GM21528 (cell line): ENCODE measurements around the gene FAM227B.
"Not testable (repeated sequence)": the region's sequence is repeated elsewhere in the genome, so short reads cannot be mapped to it uniquely, and the experiment has no call there.

Experiments used
- ATAC-seq: cut with Tn5 transposase; IDR thresholded peaks from one replicate; pipeline ENCODE4 v1.9.1; 2021; ENCODE audit warnings: mild to moderate bottlenecking, moderate library complexity; ENCODE audit not compliant: unreplicated experiment, low FRiP score

FAM227B gene

GRCh38 chr15:49441356-49441755 lies 179.3 kb downstream of the FAM227B start:
- ATAC-seq, result no peak

- no peak for ATAC-seq
These were observed 180.8 kb downstream of the FAM227B start for GRCh38 chr15:49439678-49440395.

DNA sequence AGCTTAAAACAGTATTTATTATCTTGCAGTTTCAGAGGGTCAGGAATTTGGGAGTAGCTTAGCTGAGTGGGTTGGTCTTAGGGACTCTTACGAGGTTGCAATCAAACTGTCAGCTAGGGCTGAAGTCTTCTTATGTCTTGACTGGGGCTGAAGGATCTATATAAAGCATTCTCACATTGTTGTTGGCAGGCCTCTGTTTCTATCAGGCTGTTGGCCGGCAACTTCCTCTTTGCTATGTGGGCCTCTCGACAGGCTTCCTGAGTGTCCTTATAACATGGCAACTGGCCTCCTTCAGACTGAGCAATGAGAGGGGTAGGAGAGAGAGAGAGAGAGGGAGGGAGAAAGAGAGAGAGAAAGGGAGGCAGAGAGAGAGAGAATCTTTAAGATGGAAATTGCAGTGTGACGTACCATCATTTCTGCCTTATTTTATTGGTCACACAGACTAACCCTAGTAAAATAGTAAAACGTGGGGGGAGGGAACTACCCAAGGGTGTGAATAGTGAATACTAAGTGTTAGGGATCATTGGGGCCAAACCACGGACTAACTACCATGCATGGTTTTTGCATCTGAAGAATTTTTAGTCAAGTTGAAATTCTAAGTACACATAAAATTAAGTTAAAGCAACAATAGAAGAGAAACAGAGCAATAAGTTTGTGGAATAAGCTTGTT lies 181.5 kb downstream of the FAM227B start:
- no peak for ATAC-seq

DNA sequence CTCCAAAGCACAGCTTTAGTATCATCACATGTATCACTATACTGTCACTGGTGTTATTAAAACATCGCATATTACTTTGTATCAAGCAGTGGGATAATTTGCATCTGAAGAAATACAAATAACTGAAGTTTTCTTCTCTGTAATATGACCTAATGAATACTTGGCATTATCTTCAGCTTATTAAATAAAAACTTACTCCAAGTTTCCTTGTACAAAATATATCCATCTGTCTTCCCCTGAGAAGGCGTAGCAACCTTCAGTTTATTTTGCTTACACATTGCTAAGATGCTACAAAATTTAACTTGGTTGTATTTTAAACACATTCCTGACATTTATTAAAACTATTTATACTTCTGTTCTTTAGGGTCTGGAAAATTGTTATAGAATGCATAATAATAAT lies 183.9 kb downstream of the FAM227B start:
- no peak for ATAC-seq

- no peak for ATAC-seq
These were observed 185.4 kb downstream of the FAM227B start for GRCh38 chr15:49435174-49435573.

GRCh38 chr15:49430046-49430445 lies 190.6 kb downstream of the FAM227B start:
- no peak for ATAC-seq

DNA sequence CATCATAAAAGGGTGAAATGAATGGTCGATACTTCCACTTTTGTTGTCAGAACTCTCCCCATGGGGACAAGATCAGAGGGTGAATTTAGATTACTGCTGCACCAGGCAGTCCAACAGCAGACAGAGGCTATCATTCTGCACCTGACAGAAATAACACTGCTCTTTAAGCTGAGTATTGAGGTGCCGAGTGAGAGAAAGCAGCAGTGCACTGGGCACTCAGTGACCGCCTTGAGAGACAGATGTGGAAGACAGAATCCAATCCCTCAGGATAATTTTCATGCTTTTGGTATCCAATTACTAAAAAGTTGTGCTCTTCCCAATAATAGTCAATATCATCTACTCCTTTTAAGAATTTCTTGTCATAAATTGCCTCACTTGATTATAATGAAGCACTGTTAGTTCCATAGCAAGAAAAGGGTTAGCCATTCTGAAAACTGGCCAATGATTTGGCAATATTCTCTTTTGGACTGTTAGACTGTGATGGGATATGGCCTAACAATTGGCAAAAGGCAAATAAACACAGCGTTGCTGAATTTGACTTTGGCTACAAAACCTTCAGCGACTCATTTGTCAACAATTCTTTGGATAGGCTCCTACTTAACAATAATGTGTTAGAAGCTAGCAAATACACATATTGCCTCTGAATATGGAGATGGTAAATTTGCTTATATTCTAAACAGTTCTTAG lies 192.1 kb downstream of the FAM227B start:
- ATAC-seq, result no peak

DNA sequence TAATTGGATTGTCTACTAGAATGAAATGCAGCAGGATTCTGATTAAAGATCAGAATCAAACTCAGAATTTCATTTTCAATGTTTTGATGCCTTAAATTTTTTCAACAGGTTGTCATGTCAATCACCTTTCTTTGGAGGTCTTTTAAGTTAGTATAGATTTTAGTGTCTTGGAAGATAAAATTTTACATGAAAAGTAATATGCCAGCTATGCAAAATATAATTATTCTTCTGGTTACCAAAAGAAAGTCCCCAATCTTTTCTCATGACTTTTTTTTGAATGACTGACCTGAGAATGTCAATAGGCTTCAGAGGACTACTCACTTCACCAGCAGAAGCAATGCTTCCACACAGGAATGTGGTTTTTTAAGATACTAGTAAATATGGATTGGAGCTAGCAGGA lies 193.2 kb downstream of the FAM227B start:
- ATAC-seq, result no peak

DNA sequence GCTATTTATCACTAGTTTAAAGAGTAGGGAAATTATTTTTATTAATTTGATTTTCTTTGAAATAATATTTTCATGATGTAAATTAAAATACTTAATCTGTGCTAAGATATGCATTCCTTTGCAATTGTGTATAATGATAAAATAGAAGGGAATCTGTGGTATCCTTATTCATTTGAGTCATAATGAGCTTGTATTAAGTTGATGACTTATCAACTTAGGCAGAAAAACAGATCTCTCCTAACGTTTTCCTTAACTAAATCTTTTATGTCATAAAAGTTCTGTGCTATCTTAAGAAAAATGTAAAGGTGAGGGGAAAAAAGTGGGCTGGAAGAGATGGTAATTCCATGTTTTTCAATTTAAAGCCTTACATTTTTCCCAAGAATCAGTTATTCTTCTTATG lies 195.7 kb downstream of the FAM227B start:
- no peak for ATAC-seq

- ATAC-seq, result no peak
These were observed 196.6 kb downstream of the FAM227B start for GRCh38 chr15:49423901-49424550.

DNA sequence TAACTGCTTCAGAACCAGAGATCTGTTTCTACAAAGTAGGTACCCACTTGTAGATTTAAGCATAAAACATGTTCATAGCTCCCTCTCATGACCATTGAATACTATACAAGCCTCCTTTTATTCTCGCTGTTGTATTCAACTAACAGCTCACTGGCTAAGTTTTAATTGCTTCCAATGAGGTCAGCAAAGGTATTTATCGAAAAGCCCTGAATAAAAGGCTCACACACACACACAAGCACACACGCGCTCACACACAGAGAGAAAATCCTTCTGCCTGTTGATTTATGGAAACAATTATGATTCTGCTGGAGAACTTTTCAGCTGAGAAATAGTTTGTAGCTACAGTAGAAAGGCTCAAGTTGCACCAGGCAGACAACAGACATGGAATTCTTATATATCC lies 197.6 kb downstream of the FAM227B start, which contains the start of gene FGF7:
Gene FGF7, plus strand, starts transcription at position 222 of the 400 bp plus-strand sequence. CDS start 1,056 bp downstream, outside the sequence.
- ATAC-seq, result no peak

GRCh38 chr15:49421991-49422390 lies 198.6 kb downstream of the FAM227B start:
- ATAC-seq, result no peak

DNA sequence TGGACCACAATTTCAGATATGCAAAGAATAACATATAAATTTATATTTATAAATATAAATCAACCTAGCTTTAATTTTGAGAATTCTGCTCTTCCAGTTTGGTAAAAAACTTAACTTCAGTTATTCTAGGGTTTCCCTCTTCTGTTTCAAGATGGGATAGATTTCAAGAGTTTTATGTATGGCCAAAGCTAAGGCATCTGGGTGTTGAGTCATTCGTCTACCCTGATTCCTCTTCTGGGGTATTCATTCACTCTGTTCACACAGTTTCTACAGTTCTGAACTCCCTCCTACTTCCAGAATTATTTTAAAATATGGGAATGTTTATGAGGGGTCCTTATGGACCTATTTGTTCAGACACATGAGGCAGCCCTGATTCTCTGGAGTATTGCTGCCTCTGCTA lies 201.8 kb downstream of the FAM227B start:
- ATAC-seq, result no peak

DNA sequence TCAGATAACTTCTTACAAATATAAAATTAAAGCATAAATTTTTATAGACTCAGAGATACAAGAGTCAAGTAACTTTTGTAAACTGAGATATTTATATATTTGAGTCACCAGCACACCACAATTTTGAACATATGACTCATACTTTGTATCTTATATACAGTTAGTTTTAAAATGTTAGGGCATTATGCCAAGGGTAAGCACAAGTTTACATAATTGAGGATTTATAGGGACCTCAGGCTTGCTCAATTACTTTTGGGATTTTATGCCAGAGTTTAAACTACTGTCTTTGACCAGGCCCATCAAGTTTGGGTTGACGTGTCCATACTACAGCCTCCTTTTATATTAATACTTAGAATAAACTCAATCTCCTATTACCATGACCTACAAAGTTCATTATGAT lies 205.0 kb downstream of the FAM227B start:
- no peak for ATAC-seq

DNA sequence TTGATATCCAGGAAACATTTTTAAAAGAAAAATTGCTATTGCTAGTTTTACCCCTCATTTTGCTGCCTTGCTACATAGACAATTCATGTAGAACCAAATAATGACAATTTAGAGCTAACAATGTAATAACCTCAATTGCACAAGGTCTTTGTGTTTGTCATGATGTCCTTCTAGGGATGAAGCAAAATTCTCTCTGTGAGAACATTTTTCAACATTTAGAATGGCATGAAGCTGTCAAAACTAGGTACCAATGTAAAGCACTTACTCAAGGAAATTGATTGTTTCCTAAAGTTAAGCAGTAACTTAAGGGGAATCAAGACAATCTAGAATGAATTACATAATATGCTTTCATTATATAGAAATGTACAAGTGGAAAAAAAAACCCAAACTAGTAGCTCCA lies 205.5 kb downstream of the FAM227B start:
- ATAC-seq, result no peak

GRCh38 chr15:49412797-49413196 lies 207.8 kb downstream of the FAM227B start:
- no peak for ATAC-seq

GRCh38 chr15:49410641-49411040 lies 210.0 kb downstream of the FAM227B start:
- ATAC-seq, result no peak

GRCh38 chr15:49406352-49407118 lies 214.1 kb downstream of the FAM227B start:
- ATAC-seq, result no peak

DNA sequence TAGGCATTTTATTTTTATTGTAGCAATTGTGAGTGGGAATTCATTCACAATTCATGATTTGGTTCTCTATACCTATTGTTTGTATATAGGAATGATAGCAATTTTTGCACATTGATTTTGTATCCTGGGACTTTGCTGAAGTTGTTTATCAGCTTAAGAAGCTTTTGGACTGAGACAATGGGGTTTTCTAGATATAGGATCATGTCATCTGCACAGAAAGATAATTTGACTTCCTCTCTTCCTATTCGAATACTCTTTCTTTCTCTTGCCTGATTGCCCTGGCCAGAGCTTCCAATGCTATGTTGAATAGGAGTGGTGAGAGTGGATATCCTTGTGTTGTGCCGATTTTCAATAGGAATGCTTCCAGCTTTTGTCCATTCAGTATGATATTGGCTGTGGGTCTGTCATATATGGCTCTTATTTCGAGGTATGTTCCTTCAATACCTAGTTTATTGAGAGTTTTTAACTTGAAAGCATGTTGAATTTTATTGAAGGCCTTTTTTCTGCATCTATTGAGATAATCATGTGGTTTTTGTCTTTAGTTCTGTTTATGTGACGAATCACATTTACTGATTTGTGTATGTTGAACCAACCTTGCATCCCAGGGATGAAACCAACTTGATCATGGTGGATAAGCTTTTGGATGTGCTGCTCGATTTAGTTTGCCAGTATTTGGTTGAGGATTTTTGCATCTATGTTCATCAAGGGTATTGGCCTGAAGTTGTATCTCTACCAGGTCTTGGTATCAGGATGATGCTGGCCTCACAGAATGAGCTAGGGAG lies 217.9 kb downstream of the FAM227B start:
- not testable (repeated sequence) for ATAC-seq

DNA sequence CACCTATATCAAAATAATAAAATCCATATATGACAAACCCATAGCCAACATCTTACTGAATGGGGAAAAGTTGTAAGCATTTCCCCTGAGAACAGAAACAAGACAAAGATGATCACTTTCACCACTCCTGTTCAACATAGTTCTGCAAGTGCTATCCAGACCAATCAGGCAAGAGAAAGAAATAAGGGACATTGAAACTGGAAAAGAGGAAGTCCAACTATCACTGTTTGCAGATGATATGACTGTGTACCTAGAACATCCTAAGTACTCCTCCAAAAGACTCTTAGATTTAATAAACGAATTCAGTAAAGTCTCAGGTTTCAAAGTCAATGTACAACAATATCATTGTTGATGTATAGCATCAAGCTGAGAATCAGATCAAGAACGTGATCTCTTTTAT lies 233.1 kb downstream of the FAM227B start:
- ATAC-seq, result no peak
